Adrenal gland (tissue), 5 donors: ENCODE measurements around the gene CPXM1.

Source experiments
- CTCF ChIP-seq, 6 experiments: fragments of 450-650 bp in 4 of 6; fragments of 200-600 bp in 2 of 6; sonication (generic) in 1 of 6; IDR thresholded peaks; 1 replicate in 5 of 6; 2 replicates in 1 of 6; pipeline versions ENCODE4 v1.5.1 to v1.8.0; 2016 to 2021; ENCODE audit warnings: antibody characterized with exemption in 6 of 6, mild to moderate bottlenecking in 2 of 6, moderate library complexity in 1 of 6
- POLR2A ChIP-seq, 2 donors: fragments of 450-650 bp; IDR thresholded peaks; one replicate each; pipeline ENCODE4 v1.6.1; 2017; ENCODE audit warnings: antibody characterized with exemption in 2 of 2, mild to moderate bottlenecking in 2 of 2, moderate library complexity in 1 of 2
- donor health status: DM: no; HTN: no; CAD: no.

GRCh38 chr20:2805689-2806350 lies 5.4 kb upstream of the CPXM1 start:
- TF ChIP-seq CTCF (IDR thresholded peaks at IDR 0.05) (no peak), POLR2A (IDR thresholded peaks at IDR 0.05) (no peak)
